HepG2 (cell line): ENCODE measurements around the gene SMYD2. TPM values are rescaled to one million over a fixed set of nuclear protein-coding genes. Genes with fewer than 3 reads are reported as not detected.

Experiments used
- ATAC-seq: fragments of 200-7000 bp; cut with Tn5 transposase; 3 replicates; pipeline ENCODE4 v1.9.1; 2020; ENCODE audit warnings: mild to moderate bottlenecking, moderate library complexity
- BruUV-seq: library from RNA; stranded (reverse); fragments of 400-500 nt; replicated peaks from 2 replicates; lab custom pipeline; 2021; lab: Mats Ljungman, UMichigan
- CTCF ChIA-PET: fragments of 300-600 bp; formaldehyde crosslinking; extraction: SDS; loops from one replicate; lab custom pipeline; 2021; ENCODE audit warnings: low total read pairs, inconsistent platforms, low intra/inter-chr PET ratio; lab: Yijun Ruan, JAX
- POLR2A ChIA-PET: fragments of 350-600 bp; sonication (Branson Sonifier 250); formaldehyde crosslinking; loops from one replicate; lab custom pipeline; 2020; ENCODE audit warnings: antibody characterized with exemption, inconsistent platforms; lab: Yijun Ruan, JAX
- DNase-seq: peaks from one replicate; pipeline ENCODE4 v3.0.0-alpha.2; 2015; ENCODE audit warnings: low spot score
- FAIRE-seq: peaks from 3 replicates; lab custom pipeline; 2011; peaks lifted over from hg19 to GRCh38; lab: Jason Lieb, UNC
- H2AFZ ChIP-seq: one replicate; pipeline ENCODE4 v1.6.1; 2011; ENCODE audit warnings: low read length, inconsistent platforms
- H3K27ac ChIP-seq: fragments of 300-600 bp; 3 replicates; pipeline ENCODE4 v1.8.0; 2011; ENCODE audit warnings: mixed run types, mild to moderate bottlenecking, mixed read lengths, low read length, inconsistent platforms; ENCODE audit not compliant: insufficient read depth; ENCODE audit errors: extremely low read length
- H3K27me3 ChIP-seq, 2 experiments: fragments of 200-600 bp in 1 of 2; 2 replicates in 1 of 2; 3 replicates in 1 of 2; pipeline versions ENCODE4 v1.6.0 to v1.8.0; 2011; ENCODE audit warnings: low read length in 2 of 2, mild to moderate bottlenecking in 2 of 2, moderate library complexity in 2 of 2, inconsistent platforms in 1 of 2; ENCODE audit not compliant: insufficient read depth in 2 of 2, control insufficient read depth in 1 of 2
- H3K36me3 ChIP-seq, 2 experiments: fragments of 200-600 bp in 1 of 2; replicated peaks in 1 of 2; 2 replicates in 1 of 2; 3 replicates in 1 of 2; pipeline versions ENCODE4 v1.5.1 to v1.8.0; 2011; ENCODE audit warnings: low read length in 2 of 2, inconsistent platforms in 1 of 2; ENCODE audit not compliant: insufficient read depth in 2 of 2, control insufficient read depth in 1 of 2
- H3K4me1 ChIP-seq: 2 replicates; pipeline ENCODE4 v1.5.1; 2012; ENCODE audit warnings: low read length, inconsistent platforms; ENCODE audit not compliant: insufficient read depth
- H3K4me2 ChIP-seq: 2 replicates; pipeline ENCODE4 v1.6.0; 2011; ENCODE audit warnings: low read depth, low read length, inconsistent platforms
- H3K4me3 ChIP-seq, 3 experiments: fragments of 200-600 bp in 1 of 3; sonication (generic), shearing (Covaris generic) in 1 of 3; replicated peaks in 1 of 3; 2 replicates each; pipeline ENCODE4 v1.5.1; 2011 to 2016; ENCODE audit warnings: low read length in 3 of 3, inconsistent platforms in 2 of 3, low read depth in 2 of 3, mild to moderate bottlenecking in 2 of 3, control low read depth in 1 of 3, mixed read lengths in 1 of 3; ENCODE audit not compliant: insufficient read depth in 1 of 3
- H3K79me2 ChIP-seq: one replicate; pipeline ENCODE4 v1.6.1; 2011; ENCODE audit warnings: low read length, inconsistent platforms; ENCODE audit not compliant: insufficient read depth
- H3K9ac ChIP-seq: 2 replicates; pipeline ENCODE4 v1.6.0; 2011; ENCODE audit warnings: mild to moderate bottlenecking, low read depth, low read length, inconsistent platforms; ENCODE audit not compliant: insufficient read depth
- H3K9me3 ChIP-seq: 2 replicates; pipeline ENCODE4 v1.5.1; 2012; ENCODE audit warnings: mild to moderate bottlenecking, low read length
- H4K20me1 ChIP-seq: 2 replicates; pipeline ENCODE4 v1.6.0; 2011; ENCODE audit warnings: inconsistent platforms, mild to moderate bottlenecking, low read length, moderate library complexity; ENCODE audit not compliant: insufficient read depth
- CEBPB ChIP-seq: IDR thresholded peaks from 2 replicates; pipeline ENCODE4 v1.6.1; 2011; ENCODE audit warnings: low read depth, low read length, improper control_type of control experiment, borderline replicate concordance
- FOSL2 ChIP-seq: sonication (generic); formaldehyde crosslinking; IDR thresholded peaks from 2 replicates; pipeline ENCODE4 v1.4.0; 2020; ENCODE audit warnings: missing genetic modification reagents
- FOXJ3 ChIP-seq: sonication (generic); formaldehyde crosslinking; IDR thresholded peaks from 2 replicates; pipeline ENCODE4 v1.4.0; 2020; ENCODE audit warnings: missing genetic modification reagents, mild to moderate bottlenecking, borderline replicate concordance
- HNRNPL ChIP-seq: fragments of 200-400 bp; formaldehyde crosslinking; IDR thresholded peaks from 2 replicates; pipeline ENCODE4 v1.6.1; 2017; ENCODE audit warnings: mild to moderate bottlenecking, low read depth, low read length
- ISL2 ChIP-seq: sonication (generic); formaldehyde crosslinking; IDR thresholded peaks from 2 replicates; pipeline ENCODE4 v1.5.0; 2020; ENCODE audit warnings: missing genetic modification reagents
- JUN ChIP-seq: sonication (generic); formaldehyde crosslinking; IDR thresholded peaks from 2 replicates; pipeline ENCODE4 v1.4.0; 2020; ENCODE audit warnings: mild to moderate bottlenecking, missing genetic modification reagents
- JUND ChIP-seq: sonication (generic); formaldehyde crosslinking; IDR thresholded peaks from 2 replicates; pipeline ENCODE4 v1.8.0; 2022; ENCODE audit warnings: mild to moderate bottlenecking, missing genetic modification reagents
- MIER3 ChIP-seq: IDR thresholded peaks from 2 replicates; pipeline ENCODE4 v1.6.1; 2016; ENCODE audit warnings: missing compliant biosample characterization, borderline replicate concordance
- ZEB1 ChIP-seq: IDR thresholded peaks from 2 replicates; pipeline ENCODE4 v1.6.1; 2012; ENCODE audit warnings: mild to moderate bottlenecking, low read depth, inconsistent platforms; ENCODE audit not compliant: insufficient replicate concordance
- ZNF30 ChIP-seq: sonication (generic); formaldehyde crosslinking; IDR thresholded peaks from 2 replicates; pipeline ENCODE4 v1.5.0; 2020; ENCODE audit warnings: mild to moderate bottlenecking, missing genetic modification reagents
- ZNF552 ChIP-seq: sonication (generic); formaldehyde crosslinking; IDR thresholded peaks from 2 replicates; pipeline ENCODE4 v1.9.0; 2022; ENCODE audit warnings: missing genetic modification reagents, mild to moderate bottlenecking, borderline replicate concordance
- WGBS: methylation state at CpG from one replicate; pipeline ENCODE4 v1.1.6; 2017; ENCODE audit warnings: low lambda C conversion rate; 5-methylcytosine and 5-hydroxymethylcytosine counted together
- in situ Hi-C: cut with HindIII; loops from 2 replicates; pipeline ENCODE4 v1.10.0; 2017; ENCODE audit warnings: low pct_unique_long_range_greater_than_20kb; ENCODE audit not compliant: extremely low pct_ligation_motif_present
- intact Hi-C: fragments of 100-400 bp; cut with micrococcal nuclease; formaldehyde crosslinking; loops from one replicate; pipeline ENCODE4 v1.10.0; 2022; ENCODE audit not compliant: unreplicated experiment
- polyA plus RNA-seq, 8 experiments: library from polyadenylated mRNA; depleted of rRNA in 3 of 8; stranded (reverse) in 7 of 8; unstranded in 1 of 8; fragments of >200 nt; fragmentation: Illumina TruSeq in 4 of 8; extraction: Trizol in 4 of 8; gene quantifications; 2 replicates each; pipeline versions ENCODE4 v1.2.1 to v1.2.3, GENCODE V29; 2011 to 2016; ENCODE audit warnings: low read depth in 4 of 8, missing spikeins in 1 of 8, mixed read lengths in 1 of 8; ENCODE audit not compliant: insufficient read depth in 1 of 8
- total RNA-seq, 5 experiments: library from RNA; depleted of rRNA; stranded (reverse); fragments of >200 nt; fragmentation: Illumina TruSeq; extraction: Trizol; gene quantifications; 2 replicates each; pipeline ENCODE4 v1.2.3, GENCODE V29; 2016; ENCODE audit warnings: low read depth in 1 of 5
- TF ChIP-seq, protein P1 (sequence below): IDR thresholded peaks from 2 replicates; pipeline ENCODE4 v1.6.1; 2016; ENCODE audit warnings: low read depth
- TF ChIP-seq, protein P2 (sequence below): sonication (generic); formaldehyde crosslinking; IDR thresholded peaks from 2 replicates; pipeline ENCODE4 v1.5.1; 2020; ENCODE audit warnings: missing genetic modification reagents, mild to moderate bottlenecking, borderline replicate concordance
- TF ChIP-seq, protein P3 (sequence below): sonication (generic); formaldehyde crosslinking; IDR thresholded peaks from 2 replicates; pipeline ENCODE4 v1.4.0; 2020; ENCODE audit warnings: missing genetic modification reagents
- TF ChIP-seq, protein P4 (sequence below), 2 experiments: sonication (generic) in 1 of 2; formaldehyde crosslinking in 1 of 2; IDR thresholded peaks; 2 replicates each; pipeline versions ENCODE4 v1.6.1 to v1.9.0; 2014 to 2022; ENCODE audit warnings: antibody characterized with exemption in 1 of 2, borderline replicate concordance in 1 of 2, inconsistent platforms in 1 of 2, low read depth in 1 of 2, missing genetic modification reagents in 1 of 2

The SMYD2 gene
- total and polyA plus RNA-seq, 2 of the 13 experiments (the other 11 are each of a cell fraction or from before 2014, with no cell fraction given) = 72.7 to 139 TPM

GRCh38 chr1:214316593-214316992 lies 35.6 kb downstream of the SMYD2 start:
- H3K79me2 ChIP-seq = peaks cover 7% of the 10 kb centered on the region
- FAIRE-seq = no peak
- BruUV-seq = no TSS peak
- peaks cover 52% of the 10 kb centered on the region for H3K4me1 ChIP-seq
- H3K9me3 ChIP-seq = no peaks in the 10 kb centered on the region
- peaks cover 6 to 48% of the 10 kb centered on the region in 2 experiments for H3K36me3 ChIP-seq
- POLR2A ChIA-PET = interaction anchor here (0.7 kb wide), 1 partner anchor 31 kb away, joined by 3 read pairs; no protein-coding TSS in a partner anchor
- no peaks in the 10 kb centered on the region; the same call in 1 of the 2 replicates for H4K20me1 ChIP-seq
- CTCF ChIA-PET = no interaction called here
- intact Hi-C loops = loop anchor here (2.0 kb wide), 1 partner anchor 32 kb away; no protein-coding TSS in a partner anchor
- no peak overlapping the region for H3K4me3 ChIP-seq
- no peak overlapping the region for H3K9ac ChIP-seq
- 89% methylated on average over 5 of the region's 5 CpGs for WGBS
- DNase-seq = peak; percentile 42
- no peaks in the 10 kb centered on the region for H3K27me3 ChIP-seq
- no peak overlapping the region for H3K4me2 ChIP-seq
- in situ Hi-C loops = no loop called here
- ATAC-seq = 0 out of 3 replicates have a peak, but pooled peaks have one; percentile 14
- no peak overlapping the region for H2AFZ ChIP-seq
- no peak overlapping the region for H3K27ac ChIP-seq
- TF ChIP-seq ZNF552 (CRISPR knock-in tag) (no peak), ISL2 (CRISPR knock-in tag) (no peak), ZEB1 (no peak), JUND (CRISPR knock-in tag) (0 out of 2 replicates have a peak, but pooled peaks have one; percentile 28), FOXJ3 (CRISPR knock-in tag) (no peak), MIER3 (CRISPR knock-in tag) (no peak), ZNF30 (CRISPR knock-in tag) (no peak), FOSL2 (CRISPR knock-in tag) (peak; percentile 36; the same call in 1 of the 2 replicates), JUN (0 out of 2 replicates have a peak, but pooled peaks have one; percentile 32), CEBPB (no peak), HNRNPL (no peak)
- TF ChIP-seq, protein P1, sequence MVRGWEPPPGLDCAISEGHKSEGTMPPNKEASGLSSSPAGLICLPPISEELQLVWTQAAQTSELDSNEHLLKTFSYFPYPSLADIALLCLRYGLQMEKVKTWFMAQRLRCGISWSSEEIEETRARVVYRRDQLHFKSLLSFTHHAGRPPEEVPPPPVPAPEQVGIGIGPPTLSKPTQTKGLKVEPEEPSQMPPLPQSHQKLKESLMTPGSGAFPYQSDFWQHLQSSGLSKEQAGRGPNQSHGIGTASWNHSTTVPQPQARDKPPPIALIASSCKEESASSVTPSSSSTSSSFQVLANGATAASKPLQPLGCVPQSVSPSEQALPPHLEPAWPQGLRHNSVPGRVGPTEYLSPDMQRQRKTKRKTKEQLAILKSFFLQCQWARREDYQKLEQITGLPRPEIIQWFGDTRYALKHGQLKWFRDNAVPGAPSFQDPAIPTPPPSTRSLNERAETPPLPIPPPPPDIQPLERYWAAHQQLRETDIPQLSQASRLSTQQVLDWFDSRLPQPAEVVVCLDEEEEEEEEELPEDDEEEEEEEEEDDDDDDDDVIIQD (CRISPR knock-in tag) = 0 out of 2 replicates have a peak, but pooled peaks have one; percentile 33
- TF ChIP-seq, protein P2, sequence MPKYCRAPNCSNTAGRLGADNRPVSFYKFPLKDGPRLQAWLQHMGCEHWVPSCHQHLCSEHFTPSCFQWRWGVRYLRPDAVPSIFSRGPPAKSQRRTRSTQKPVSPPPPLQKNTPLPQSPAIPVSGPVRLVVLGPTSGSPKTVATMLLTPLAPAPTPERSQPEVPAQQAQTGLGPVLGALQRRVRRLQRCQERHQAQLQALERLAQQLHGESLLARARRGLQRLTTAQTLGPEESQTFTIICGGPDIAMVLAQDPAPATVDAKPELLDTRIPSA (CRISPR knock-in tag) = no peak
- TF ChIP-seq, protein P3, sequence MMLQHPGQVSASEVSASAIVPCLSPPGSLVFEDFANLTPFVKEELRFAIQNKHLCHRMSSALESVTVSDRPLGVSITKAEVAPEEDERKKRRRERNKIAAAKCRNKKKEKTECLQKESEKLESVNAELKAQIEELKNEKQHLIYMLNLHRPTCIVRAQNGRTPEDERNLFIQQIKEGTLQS (CRISPR knock-in tag) = peak; percentile 79; the same call in 1 of the 2 replicates
- TF ChIP-seq, protein P4, sequence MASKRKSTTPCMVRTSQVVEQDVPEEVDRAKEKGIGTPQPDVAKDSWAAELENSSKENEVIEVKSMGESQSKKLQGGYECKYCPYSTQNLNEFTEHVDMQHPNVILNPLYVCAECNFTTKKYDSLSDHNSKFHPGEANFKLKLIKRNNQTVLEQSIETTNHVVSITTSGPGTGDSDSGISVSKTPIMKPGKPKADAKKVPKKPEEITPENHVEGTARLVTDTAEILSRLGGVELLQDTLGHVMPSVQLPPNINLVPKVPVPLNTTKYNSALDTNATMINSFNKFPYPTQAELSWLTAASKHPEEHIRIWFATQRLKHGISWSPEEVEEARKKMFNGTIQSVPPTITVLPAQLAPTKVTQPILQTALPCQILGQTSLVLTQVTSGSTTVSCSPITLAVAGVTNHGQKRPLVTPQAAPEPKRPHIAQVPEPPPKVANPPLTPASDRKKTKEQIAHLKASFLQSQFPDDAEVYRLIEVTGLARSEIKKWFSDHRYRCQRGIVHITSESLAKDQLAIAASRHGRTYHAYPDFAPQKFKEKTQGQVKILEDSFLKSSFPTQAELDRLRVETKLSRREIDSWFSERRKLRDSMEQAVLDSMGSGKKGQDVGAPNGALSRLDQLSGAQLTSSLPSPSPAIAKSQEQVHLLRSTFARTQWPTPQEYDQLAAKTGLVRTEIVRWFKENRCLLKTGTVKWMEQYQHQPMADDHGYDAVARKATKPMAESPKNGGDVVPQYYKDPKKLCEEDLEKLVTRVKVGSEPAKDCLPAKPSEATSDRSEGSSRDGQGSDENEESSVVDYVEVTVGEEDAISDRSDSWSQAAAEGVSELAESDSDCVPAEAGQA (IDR thresholded peaks at IDR 0.05; ENCODE audit: low read depth) = no peak
- TF ChIP-seq, protein P4 (CRISPR knock-in tag; IDR thresholded peaks at IDR 0.05; ENCODE audit: borderline replicate concordance) = no peak
